ENCODE results near the gene GPR75. TPM values are rescaled to one million over a fixed set of nuclear protein-coding genes. Genes with fewer than 3 reads are reported as not detected.

GPR75 gene
- total and polyA plus RNA-seq, 2 experiments from 2014 or later = 0.15 to 1.2 TPM

DNA sequence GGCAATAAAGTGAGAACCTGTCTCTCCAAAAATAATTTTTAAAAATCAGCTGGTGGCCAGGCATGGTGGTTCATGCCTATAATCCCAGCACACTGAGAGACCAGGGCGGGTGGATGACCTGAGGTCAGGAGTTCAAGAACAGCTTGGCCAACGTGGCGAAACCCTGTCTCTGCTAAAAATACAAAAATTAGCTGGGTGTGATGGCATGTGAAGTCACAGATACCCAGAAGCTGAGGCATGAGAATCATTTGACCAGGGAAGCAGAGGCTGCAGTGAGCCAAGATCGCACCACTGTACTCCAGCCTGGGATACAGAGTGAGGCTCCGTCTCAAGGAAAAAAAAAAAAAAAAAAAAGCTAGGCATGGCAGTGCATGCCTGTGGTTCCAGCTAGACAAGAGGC is 7.4 kb upstream of the GPR75 start:
- no peaks in the 10 kb centered on the region for H3K27me3 ChIP-seq
- no peak overlapping the region for H3K27ac ChIP-seq
- TF ChIP-seq CTCF (IDR thresholded peaks at IDR 0.05; ENCODE audit: low read depth, low read length) = no peak
- no peak overlapping the region for H3K4me3 ChIP-seq
- DNase-seq (ENCODE audit: low read depth in 1 of 2, low spot score in 1 of 2) = no peak
- peaks cover 40% of the 10 kb centered on the region for H3K36me3 ChIP-seq
- no peaks in the 10 kb centered on the region for H3K9me3 ChIP-seq (ENCODE audit: low read depth)
- H3K4me1 ChIP-seq (ENCODE audit: low read depth) = no peaks in the 10 kb centered on the region

DNA sequence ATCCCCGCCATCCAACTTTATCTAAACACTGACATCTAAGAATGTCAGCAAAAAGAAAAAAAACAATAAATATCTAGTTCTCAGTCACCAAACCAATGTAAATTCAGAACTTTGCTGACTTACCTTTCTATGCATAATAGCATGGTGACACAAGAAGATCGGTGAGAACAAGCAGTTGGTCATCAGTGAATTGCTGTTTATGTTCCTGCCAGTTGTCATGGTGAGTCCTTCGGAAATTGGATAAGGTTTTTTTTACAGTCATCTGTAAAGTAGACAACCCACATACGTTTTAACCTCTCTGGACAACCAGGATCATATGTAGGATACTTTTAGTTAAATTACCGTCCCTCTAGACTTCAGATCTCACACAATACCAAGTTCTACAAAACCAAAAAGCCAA is 6.2 kb upstream of the GPR75 start:
- Histone ChIP-seq H3K4me1 (ENCODE audit: low read depth) (no peaks in the 10 kb centered on the region), H3K4me3 (no peak overlapping the region), H3K27me3 (no peaks in the 10 kb centered on the region), H3K9me3 (ENCODE audit: low read depth) (no peaks in the 10 kb centered on the region), H3K27ac (no peak overlapping the region), H3K36me3 (peaks cover 38% of the 10 kb centered on the region)
- no peak for DNase-seq (ENCODE audit: low read depth in 1 of 2, low spot score in 1 of 2)
- TF ChIP-seq CTCF (IDR thresholded peaks at IDR 0.05; ENCODE audit: low read depth, low read length) = no peak

DNA sequence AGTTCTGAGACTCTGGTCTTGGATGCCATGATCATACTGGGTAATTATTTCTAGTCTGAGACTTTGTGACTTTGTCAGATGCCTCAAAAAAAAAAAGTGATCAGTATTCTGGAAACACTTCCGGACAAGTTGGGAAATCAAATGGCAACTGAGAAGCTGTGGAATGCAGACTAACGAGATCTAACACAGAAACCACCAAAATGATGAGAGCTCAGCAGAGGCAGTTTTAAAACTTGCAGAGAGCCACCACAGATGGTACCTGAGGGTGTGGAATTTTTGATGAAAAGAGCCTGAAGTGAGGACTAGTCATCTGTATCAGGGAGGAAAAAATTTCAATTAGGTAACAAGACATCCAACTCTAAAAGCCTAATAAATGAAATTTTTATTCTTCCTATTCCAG is 5.5 kb upstream of the GPR75 start:
- no peaks in the 10 kb centered on the region for H3K27me3 ChIP-seq
- no peak for DNase-seq (ENCODE audit: low read depth in 1 of 2, low spot score in 1 of 2)
- no peaks in the 10 kb centered on the region for H3K9me3 ChIP-seq (ENCODE audit: low read depth)
- H3K27ac ChIP-seq = no peak overlapping the region
- H3K4me1 ChIP-seq (ENCODE audit: low read depth) = no peaks in the 10 kb centered on the region
- no peak overlapping the region for H3K4me3 ChIP-seq
- TF ChIP-seq CTCF (IDR thresholded peaks at IDR 0.05; ENCODE audit: low read depth, low read length) = no peak
- peaks cover 33% of the 10 kb centered on the region for H3K36me3 ChIP-seq

GRCh38 chr2:53863538-53864227 is 3.9 kb upstream of the GPR75 start:
- Histone ChIP-seq H3K27ac (no peak overlapping the region), H3K4me1 (ENCODE audit: low read depth) (no peaks in the 10 kb centered on the region), H3K4me3 (no peak overlapping the region), H3K36me3 (peaks cover 28% of the 10 kb centered on the region), H3K27me3 (no peaks in the 10 kb centered on the region), H3K9me3 (ENCODE audit: low read depth) (no peaks in the 10 kb centered on the region)
- TF ChIP-seq CTCF (IDR thresholded peaks at IDR 0.05; ENCODE audit: low read depth, low read length) = no peak
- DNase-seq (ENCODE audit: low read depth in 1 of 2, low spot score in 1 of 2) = no peak

DNA sequence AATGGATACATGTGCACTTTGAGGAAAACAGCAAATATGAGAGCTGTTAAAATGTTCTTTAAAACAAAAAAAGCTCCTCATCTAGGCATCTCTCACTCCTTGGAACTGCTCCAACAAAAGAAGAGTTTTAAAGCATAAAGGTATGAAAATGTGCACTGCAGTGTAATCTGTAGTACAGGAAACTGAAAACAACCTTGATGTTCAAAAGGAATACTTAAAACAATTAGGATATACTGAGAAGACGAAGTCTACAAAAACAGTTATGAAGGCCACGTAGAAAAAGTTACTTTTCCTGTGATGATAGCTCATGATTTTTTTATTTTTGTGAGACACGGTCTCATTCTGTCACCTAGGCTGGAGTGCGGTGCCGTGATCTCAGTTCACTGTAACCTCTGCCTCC is 2.1 kb upstream of the GPR75 start:
- Histone ChIP-seq H3K27me3 (no peaks in the 10 kb centered on the region), H3K4me3 (no peak overlapping the region), H3K4me1 (ENCODE audit: low read depth) (no peaks in the 10 kb centered on the region), H3K27ac (no peak overlapping the region), H3K36me3 (peaks cover 22% of the 10 kb centered on the region), H3K9me3 (ENCODE audit: low read depth) (no peaks in the 10 kb centered on the region)
- DNase-seq (ENCODE audit: low read depth in 1 of 2, low spot score in 1 of 2) = no peak
- TF ChIP-seq CTCF (IDR thresholded peaks at IDR 0.05; ENCODE audit: low read depth, low read length) = no peak
